Parathyroid adenoma (tissue), 2 donors: Measurements from ENCODE around the gene PWWP2B.

Experiments used
- H2AFZ ChIP-seq: fragments of 300-600 bp; sonication (generic); one replicate; pipeline ENCODE4 v1.7.0; 2017; ENCODE audit warnings: antibody characterized with exemption, mild to moderate bottlenecking
- H3K27ac ChIP-seq: fragments of 300-600 bp; sonication (generic); one replicate; pipeline ENCODE4 v1.7.0; 2017
- H3K27me3 ChIP-seq: fragments of 300-600 bp; sonication (generic); one replicate; pipeline ENCODE4 v1.7.0; 2017; ENCODE audit warnings: low read length; ENCODE audit not compliant: control insufficient read depth, insufficient read depth
- H3K36me3 ChIP-seq: fragments of 300-600 bp; sonication (generic); one replicate; pipeline ENCODE4 v1.7.0; 2017; ENCODE audit warnings: low read length; ENCODE audit not compliant: control insufficient read depth, insufficient read depth
- H3K4me1 ChIP-seq: fragments of 300-600 bp; sonication (generic); one replicate; pipeline ENCODE4 v1.7.0; 2017; ENCODE audit warnings: control low read depth
- H3K4me2 ChIP-seq: fragments of 300-600 bp; sonication (generic); one replicate; pipeline ENCODE4 v1.7.0; 2017; ENCODE audit warnings: low read length
- H3K4me3 ChIP-seq: fragments of 300-600 bp; sonication (generic); one replicate; pipeline ENCODE4 v1.7.0; 2017; ENCODE audit warnings: low read depth, low read length
- H3K79me2 ChIP-seq: fragments of 300-600 bp; sonication (generic); one replicate; pipeline ENCODE4 v1.7.0; 2017; ENCODE audit warnings: control low read depth
- H3K9ac ChIP-seq: fragments of 300-600 bp; sonication (generic); one replicate; pipeline ENCODE4 v1.7.0; 2017; ENCODE audit warnings: mild to moderate bottlenecking
- H3K9me3 ChIP-seq: fragments of 300-600 bp; sonication (generic); one replicate; pipeline ENCODE4 v1.7.0; 2017; ENCODE audit warnings: low read length; ENCODE audit not compliant: control insufficient read depth
- CTCF ChIP-seq: fragments of 300-600 bp; sonication (generic); IDR thresholded peaks from one replicate; pipeline ENCODE4 v1.7.0; 2017; ENCODE audit warnings: antibody characterized with exemption, mild to moderate bottlenecking
- donor health status: primary hyperparathyroidism.

Gene PWWP2B

GRCh38 chr10:132446195-132446581 lies 49.2 kb downstream of the PWWP2B start:
- peaks cover 18% of the 10 kb centered on the region for H3K4me1 ChIP-seq

GRCh38 chr10:132446661-132447445 lies 49.9 kb downstream of the PWWP2B start:
- H3K27ac ChIP-seq, result no peak overlapping the region
- H3K4me2 ChIP-seq, result peak overlapping the region; percentile 31
- peak overlapping the region; percentile 2 for H3K4me3 ChIP-seq
- peak overlapping the region; percentile 74 for H2AFZ ChIP-seq
- H3K4me1 ChIP-seq, result peaks cover 18% of the 10 kb centered on the region
- no peaks in the 10 kb centered on the region for H3K79me2 ChIP-seq
- no peaks in the 10 kb centered on the region for H3K27me3 ChIP-seq
- H3K9ac ChIP-seq, result no peak overlapping the region
- peak; percentile 77 for TF ChIP-seq CTCF
- no peaks in the 10 kb centered on the region for H3K36me3 ChIP-seq
- no peaks in the 10 kb centered on the region for H3K9me3 ChIP-seq

More at GRCh38 chr10:132446195-132446581, 49.2 kb downstream of the PWWP2B start:
- no peaks in the 10 kb centered on the region for H3K79me2 ChIP-seq
- no peaks in the 10 kb centered on the region for H3K36me3 ChIP-seq
- H3K27me3 ChIP-seq, result no peaks in the 10 kb centered on the region
- no peak for TF ChIP-seq CTCF
- no peak overlapping the region for H3K9ac ChIP-seq
- no peak overlapping the region for H3K4me3 ChIP-seq
- H3K27ac ChIP-seq, result no peak overlapping the region
- H3K4me2 ChIP-seq, result no peak overlapping the region
- no peaks in the 10 kb centered on the region for H3K9me3 ChIP-seq
- H2AFZ ChIP-seq, result peak overlapping the region; percentile 74

DNA sequence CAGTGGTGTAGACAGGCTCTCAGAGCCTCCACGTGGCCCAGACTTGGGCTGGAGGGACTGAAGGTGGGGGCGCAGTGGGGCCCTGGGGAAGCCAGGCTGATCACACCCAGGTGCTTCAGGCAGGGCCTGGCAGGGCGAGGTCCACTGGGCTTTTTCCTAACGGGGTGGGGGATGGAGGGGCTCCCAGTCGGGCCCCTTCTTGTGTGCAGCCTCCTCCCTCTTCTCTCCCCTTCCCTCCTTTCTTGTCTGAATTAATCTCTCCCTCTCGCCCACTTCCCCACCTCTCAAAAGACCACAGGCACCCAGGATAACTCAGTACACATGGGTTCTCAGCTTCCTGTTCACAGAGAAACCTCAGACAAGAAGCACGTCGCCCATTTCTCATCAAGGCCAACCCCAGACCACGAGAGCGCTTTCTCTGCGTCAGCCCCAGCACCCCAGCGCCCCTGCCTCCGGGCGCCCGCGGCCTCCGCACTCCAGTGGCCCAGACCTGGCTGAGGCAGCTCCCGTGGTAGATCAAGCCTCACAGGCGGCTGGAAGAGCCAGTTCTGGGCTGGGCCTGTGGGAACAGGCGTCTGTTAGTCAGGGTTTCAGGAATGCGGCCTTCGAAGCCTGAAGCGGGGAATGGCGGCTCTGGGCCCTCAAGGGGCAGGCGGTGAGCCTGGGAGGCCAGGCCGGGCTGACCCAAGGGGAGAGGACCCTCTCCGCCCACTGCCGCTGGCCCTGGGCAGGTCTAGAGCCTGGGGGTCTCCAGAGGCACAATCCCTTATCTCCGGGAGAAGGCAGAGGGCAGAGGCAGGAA lies 50.6 kb downstream of the PWWP2B start:
- H2AFZ ChIP-seq, result peak overlapping the region; percentile 33
- peak overlapping the region; percentile 36 for H3K27ac ChIP-seq
- no peaks in the 10 kb centered on the region for H3K9me3 ChIP-seq
- peaks cover 18% of the 10 kb centered on the region for H3K4me1 ChIP-seq
- no peak overlapping the region for H3K4me2 ChIP-seq
- H3K79me2 ChIP-seq, result no peaks in the 10 kb centered on the region
- no peaks in the 10 kb centered on the region for H3K36me3 ChIP-seq
- H3K4me3 ChIP-seq, result no peak overlapping the region
- no peaks in the 10 kb centered on the region for H3K27me3 ChIP-seq
- no peak overlapping the region for H3K9ac ChIP-seq
- no peak for TF ChIP-seq CTCF

DNA sequence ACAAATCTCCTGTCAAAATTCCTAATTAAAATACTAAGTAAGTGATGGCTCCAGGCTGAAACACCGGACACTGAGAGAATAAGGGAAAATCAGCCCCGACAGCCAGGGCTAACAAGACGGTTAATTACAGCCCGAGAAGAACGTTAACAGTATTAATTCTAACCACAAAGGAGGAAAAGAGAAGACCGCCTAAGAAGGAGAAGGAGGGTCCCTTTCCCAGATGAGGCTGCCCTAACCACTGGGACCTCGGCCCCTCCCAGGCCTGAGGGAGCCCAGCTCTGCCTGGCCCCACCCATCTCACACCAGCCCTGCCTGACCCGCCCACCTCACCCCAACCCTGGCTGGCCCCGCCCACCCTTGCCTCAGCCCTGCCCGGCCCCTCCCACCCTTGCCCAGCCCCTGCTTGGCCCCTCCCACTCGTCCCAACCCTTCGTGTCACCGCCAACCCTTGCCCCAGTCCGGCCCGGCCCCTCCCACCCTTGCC lies 51.3 kb downstream of the PWWP2B start:
- Histone ChIP-seq H3K4me2 (no peak overlapping the region), H3K36me3 (no peaks in the 10 kb centered on the region), H3K79me2 (no peaks in the 10 kb centered on the region), H3K27ac (peak overlapping the region; percentile 36), H3K9ac (no peak overlapping the region), H3K4me1 (peaks cover 18% of the 10 kb centered on the region), H2AFZ (no peak overlapping the region), H3K27me3 (no peaks in the 10 kb centered on the region), H3K4me3 (no peak overlapping the region), H3K9me3 (no peaks in the 10 kb centered on the region)
- no peak for TF ChIP-seq CTCF
